ENCODE data around the gene SERPINB11.
"Not testable (repeated sequence)": the region's sequence is repeated elsewhere in the genome, so short reads cannot be mapped to it uniquely, and the experiment has no call there.

Gene SERPINB11, protein sequence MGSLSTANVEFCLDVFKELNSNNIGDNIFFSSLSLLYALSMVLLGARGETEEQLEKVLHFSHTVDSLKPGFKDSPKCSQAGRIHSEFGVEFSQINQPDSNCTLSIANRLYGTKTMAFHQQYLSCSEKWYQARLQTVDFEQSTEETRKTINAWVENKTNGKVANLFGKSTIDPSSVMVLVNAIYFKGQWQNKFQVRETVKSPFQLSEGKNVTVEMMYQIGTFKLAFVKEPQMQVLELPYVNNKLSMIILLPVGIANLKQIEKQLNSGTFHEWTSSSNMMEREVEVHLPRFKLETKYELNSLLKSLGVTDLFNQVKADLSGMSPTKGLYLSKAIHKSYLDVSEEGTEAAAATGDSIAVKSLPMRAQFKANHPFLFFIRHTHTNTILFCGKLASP

DNA sequence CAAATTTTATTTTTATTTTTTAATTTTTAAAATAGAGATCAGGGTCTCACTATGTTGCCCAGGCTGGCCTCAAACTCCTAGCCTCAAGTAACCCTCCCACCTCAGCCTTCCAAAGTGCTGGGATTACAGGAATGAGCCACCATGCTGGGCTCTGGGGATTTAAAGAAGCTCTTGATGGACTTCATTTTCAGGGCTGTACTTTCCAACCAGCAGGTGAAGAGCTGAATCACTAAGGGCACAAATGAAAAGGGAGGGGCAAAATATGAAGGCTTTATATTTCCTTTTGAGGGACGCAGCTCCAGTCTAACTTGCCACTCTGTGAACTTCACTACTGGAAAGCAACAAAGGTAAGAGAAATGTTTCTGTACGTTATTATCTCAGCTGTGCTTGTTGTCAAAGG, at the start of gene SERPINB11:
TSS of gene SERPINB11 (plus strand) at position 301 of the 400 bp plus-strand sequence. CDS start 7,234 bp downstream, outside the sequence.
- ATAC-seq (no peak), DNase-seq (no peak)

DNA sequence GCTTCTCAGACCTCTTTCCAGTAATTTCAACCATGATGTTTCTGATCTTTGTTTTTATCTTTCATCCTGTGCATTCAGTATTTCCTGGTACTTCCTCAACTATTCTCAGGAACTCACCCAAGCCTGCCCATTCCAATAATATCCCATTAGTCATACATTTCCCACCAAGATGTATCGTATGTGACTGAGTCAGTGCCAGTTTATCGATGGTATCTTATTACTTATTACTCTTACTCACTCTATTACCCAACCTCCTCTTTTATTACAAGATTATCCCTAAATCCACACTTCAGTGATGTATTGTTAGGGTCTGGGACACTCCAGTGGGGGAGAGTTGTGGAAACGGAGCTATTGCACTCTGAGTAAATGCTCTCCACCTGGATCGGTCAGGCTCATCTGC, 43.8 kb upstream of the SERPINB11 start:
- not testable (repeated sequence) for DNase-seq, ATAC-seq

DNA sequence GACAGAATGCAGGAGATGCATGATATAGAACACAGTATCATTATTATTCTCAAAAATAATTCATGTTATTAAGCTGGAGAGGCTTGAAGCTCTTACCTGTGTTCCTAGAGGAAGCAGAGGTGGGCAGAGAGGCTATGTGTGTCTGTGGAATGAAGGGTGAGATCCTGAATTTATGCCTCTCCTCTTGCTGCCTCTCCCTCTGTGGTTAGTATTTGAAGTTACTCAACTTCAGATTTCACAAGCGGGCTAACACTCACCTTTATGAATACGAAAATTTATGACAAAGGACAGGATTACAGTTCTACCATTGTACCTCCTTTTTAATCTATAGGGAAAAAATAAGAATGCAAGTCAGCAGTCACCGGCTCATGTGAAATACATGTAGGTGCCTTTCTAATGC, 41.0 kb upstream of the SERPINB11 start, which contains the start of gene SERPINB3:
TSS of gene SERPINB3 (minus strand) at position 144 of the 400 bp plus-strand sequence. CDS start 677 bp downstream, outside the sequence.
- ATAC-seq, DNase-seq: not testable (repeated sequence)

DNA sequence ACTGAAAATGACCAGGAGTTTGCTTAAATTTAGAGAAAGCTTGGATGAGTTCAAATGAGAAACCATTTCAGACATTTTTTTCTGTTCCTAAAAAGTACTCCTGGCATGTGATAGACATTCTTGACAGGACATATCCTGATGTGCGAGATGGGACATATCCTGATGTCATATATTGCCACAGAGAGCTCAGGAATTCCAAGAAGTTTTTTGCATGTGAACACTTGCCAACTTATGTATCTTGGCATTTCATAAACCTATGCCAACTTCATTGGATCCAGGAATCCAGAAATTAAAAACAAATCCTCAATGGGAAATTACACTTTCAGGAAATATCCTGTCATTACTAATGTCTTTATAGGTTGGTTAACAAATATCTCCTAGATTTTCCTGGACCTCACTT, 38.2 kb upstream of the SERPINB11 start:
- DNase-seq (no peak), ATAC-seq (no peak)

DNA sequence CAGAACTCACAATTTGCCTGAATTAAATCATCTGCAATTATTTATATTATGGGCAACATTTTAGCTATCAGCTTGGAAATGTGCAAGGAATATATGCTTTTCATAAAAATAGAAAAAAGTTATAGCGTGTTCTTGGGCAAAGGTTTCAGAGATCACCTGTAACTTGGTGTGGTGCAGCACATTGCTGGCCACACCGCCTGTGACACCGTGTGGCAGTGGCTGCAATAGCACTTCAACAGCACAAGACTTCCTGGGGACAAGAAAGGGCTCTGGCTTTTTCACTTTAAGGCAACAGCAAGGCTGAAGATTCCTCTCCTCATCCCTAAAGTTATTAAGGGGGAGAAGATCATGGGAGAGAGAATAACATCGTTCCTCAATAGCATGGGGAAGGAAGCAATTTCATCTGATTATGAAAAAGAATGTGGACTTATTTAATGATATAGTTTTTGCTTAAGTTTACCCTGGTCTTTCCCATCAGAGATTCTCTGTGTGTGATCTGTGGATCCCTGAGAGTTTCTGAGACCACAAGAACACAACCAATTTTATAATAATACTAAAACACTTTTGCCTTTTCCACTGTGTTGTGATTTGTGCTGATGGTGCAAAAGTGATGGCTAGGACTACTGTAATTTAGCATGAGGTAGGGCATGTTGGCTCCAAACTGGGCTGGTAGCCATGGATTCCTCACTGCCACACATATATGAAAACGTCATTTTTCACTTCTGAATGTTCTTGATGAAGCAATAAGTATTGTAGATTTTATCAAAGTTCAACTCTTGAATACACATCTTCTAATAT, 26.0 kb upstream of the SERPINB11 start:
- no peak for ATAC-seq
- no peak for DNase-seq

DNA sequence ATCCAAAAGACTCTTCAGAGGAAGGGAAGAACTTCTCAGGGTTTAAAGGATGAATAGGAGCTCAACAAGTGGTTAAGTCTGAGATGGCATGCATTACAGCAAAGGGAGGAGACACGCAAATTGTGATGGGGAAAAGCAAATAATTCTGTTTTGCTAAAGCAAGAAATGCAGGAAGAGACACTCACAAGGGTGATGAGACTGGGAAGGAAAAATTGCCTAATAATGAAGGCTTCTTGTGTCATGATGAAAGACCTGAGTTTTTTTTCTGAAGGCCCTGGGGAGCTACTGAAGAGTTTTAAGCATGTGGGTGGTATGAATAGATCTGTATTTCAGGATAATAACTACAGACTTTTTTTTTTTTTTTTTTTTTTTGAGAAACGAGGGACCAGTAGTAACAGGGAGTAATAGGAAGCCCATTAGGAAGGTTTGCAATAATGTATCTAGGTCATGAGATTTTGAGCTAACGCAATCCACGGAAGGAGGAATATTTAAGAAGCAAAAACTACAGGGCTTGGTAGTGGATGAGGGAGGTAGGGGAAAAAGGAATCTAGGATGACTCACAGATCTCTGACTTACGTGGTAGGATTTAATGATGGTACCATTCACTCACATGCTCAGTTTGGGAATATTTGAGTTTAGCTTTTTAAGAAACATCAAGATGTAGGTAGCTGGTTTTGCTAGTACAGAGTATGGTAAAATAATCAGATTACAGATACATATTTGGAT, 25.1 kb upstream of the SERPINB11 start:
- ATAC-seq (no peak), DNase-seq (no peak)

DNA sequence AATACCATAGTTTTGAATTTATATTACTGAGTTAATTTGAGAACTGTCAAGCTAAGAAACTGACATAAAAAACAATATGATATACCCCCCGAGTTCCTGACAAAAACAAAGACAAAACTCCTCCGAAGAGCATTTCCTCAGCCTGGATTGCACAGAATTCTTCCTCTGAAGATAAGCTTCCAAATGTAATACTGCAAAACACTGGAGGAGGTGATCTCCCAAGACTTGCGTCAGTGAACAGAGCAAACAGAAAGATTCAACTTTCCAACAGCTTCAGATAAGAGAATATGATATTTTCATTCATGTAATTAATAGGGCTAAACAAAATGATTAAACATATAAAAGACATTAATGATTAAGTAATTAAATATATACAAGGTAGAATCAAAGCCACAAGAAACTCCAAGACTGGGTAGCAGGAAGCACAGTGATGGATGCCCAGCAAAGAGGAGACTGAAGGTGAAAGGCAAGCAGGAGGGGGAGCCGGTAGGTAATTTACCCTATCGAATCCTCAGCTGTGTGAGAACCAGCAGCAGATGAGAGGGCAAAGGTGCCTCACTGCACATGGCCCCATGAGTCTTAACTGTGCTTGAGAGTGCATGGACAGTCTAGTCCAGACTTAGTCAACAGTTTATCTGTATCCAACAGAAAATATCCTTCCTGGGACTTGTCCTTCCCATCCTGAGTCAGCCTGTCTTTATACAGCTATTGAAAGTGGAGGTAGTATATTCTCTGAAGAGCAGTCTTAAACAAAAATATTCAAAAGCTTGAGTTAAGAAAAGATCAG, 22.7 kb upstream of the SERPINB11 start:
- DNase-seq, result no peak
- ATAC-seq, result no peak

DNA sequence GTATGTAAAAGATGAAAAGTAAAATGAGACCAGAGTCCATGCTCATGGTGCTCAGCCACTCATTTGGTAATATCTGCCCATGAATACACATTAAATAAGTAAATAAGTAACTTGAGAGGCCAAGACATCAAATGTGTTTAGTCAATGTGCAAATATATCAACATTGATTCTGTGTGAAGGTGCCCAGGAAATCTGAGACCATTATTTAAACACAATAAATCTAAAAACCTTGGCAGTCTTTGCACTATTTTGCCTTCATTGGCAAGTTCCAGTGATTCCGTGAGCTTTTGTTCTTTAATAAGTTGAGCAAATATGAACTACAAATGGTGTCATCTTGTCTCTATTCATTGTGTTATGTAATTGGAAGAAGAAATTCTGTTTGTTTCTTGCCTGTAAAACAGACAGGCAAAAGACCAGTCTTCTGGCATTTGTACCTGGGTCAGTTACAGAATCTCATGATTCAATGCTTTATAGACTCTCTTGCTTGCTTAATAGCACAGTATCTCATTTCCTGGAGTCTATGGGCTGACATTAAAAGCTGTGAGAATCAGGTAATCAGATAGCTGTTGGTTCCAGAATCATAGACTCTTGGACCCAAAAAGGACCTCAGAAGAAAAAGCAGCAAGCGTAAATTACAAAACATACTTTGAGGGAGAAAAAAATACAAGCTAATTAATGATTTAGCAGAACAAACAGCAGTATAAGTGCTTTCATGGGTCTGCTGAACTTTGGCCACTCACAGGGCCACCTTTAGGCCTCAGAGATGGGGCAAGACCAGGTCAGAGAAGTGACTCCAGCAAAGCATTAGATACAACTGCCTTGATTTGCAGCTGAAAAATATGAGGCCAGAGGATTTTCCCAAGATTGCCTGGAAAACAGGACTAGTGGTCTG, 21.1 kb upstream of the SERPINB11 start:
- DNase-seq (no peak), ATAC-seq (no peak)

DNA sequence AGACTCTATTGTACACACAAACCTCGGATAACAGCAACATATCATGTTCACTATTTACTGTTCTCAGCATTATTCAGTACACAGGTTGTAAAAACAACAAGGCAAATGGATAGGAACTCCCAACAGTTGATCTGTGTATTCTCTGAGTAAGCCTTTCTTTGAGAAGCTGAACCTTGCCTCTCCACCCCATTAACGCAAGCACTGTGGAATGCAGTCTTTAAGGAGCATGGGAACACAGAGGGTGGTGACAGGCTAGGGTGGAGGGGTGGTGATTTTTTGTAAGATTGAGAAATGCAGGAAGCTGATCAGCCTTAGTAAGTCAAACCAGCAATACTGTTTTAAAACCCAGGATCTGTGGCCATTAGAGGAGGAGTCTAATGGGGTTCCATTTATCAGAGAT, 19.6 kb upstream of the SERPINB11 start:
- ATAC-seq, result no peak
- no peak for DNase-seq

DNA sequence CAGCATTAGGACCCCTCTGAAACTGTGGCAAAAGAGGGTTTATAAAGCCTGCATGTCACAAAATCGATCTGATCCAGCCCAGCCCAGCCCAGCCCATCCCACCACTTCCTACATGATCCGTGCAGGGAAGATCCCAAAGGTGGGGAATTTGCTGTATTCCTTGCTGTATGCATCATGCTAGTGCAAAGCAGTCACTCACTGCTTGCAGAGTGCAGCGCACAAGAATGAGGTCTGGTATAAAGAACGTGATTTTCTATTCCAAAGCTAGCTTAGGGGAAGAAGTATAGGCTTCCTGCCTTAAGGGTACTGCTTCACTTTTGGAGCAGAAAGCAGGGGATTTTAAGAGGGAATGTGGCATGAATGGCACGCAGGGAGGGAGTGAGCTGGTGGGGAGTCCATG, 18.9 kb upstream of the SERPINB11 start:
- ATAC-seq (no peak), DNase-seq (no peak)

DNA sequence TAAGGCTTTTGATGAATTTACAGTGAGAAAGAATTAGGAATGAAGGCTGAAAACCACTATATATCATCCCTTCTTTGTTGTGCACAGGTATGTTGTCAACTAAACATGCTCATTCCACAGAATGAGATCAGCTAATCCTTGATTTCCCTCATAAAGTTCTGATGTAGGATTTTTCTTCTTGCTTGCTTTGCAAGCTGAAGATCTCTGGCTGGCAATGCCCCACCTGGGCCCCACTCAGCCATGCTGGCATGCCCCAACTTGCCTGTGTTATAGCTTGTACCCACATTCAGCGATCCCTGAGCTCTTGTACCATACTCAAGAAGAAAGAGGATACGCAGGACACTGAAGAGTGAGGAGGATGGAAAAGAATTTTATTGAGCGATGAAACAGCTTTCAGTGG, 18.0 kb upstream of the SERPINB11 start:
- no peak for DNase-seq
- ATAC-seq, result no peak

DNA sequence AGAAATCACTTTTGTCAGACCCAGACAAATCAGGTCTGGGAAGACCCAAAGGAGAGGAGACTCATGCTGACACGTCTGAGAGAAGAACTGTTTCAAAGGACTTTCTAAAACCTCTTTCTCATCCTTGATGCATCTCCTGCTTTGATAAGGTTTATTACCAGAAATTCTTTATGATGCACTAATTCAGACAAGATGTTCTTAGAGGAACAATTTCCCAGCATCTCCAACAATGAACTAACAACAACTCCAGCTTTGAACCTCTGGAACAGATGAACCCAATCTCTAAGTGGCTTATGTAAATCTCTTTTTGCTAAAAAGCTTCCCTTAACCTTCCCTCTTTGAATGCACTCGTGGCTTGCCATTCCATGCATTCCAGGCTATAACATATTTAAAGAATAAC, 15.9 kb upstream of the SERPINB11 start:
- ATAC-seq, result no peak
- DNase-seq, result no peak

DNA sequence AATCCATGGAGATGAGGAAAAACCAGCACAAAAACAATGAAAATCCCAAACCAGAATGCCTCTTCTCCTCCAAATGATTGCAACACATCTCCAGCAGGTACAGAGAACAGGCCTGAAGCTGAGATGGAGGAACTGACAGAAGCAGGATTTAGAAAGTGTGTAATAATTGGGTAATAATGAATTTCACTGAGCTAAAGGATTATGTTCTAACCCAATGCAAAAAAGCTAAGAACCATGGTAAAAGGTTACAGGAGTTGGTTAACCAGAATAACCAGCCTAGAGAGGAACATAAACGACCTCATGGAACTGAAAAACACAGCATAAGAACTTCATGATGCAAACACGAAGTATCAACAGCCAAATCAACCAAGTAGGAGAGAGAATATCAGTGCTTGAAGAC, 13.7 kb upstream of the SERPINB11 start:
- no peak for ATAC-seq
- DNase-seq, result no peak

DNA sequence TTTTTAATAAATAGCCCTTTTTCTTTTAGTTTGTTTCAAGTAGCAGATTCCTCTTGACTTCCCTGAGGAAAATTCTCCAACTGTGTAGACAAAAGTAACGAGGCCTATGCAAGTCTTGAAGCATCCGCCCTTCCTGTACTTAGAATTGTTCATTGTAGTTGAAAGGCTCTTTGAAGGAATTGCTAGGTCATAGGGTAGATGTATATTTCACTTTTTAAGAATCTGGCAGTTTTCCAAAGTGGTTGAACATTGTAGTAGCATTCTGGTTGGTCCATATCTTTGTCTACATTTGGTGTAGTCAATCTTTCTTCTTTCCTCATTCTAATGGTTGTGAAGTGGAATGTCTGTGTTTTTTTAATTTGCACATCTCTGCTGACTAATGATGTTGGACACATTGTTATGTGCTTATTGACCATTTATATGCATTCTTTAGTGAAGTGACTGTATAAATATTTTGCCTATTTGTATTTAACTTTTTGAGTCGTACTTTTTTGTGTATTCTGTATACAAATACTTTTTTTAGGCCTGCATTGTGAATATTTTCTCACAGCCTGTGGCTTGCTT, 5.6 kb upstream of the SERPINB11 start:
- ATAC-seq, result no peak
- no peak for DNase-seq

DNA sequence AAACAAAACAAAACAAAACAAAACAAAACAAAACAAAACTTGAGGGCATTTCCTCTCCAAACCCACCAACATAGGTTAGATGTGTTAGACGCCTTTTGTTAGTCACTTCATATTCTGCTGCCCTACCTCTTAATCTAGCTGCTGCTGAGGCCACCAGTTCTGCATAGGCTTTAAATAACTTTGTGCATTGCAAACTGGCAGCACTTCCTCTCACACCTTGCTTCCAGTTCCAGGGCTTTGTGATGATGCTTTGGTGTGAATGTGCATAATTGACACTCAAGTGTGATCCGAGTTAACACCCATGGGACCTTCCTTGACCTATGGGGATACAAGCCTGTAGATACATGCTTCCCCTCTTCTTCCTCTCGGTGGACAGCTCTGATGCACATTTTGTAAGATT, 2.3 kb upstream of the SERPINB11 start:
- no peak for DNase-seq
- ATAC-seq, result no peak

DNA sequence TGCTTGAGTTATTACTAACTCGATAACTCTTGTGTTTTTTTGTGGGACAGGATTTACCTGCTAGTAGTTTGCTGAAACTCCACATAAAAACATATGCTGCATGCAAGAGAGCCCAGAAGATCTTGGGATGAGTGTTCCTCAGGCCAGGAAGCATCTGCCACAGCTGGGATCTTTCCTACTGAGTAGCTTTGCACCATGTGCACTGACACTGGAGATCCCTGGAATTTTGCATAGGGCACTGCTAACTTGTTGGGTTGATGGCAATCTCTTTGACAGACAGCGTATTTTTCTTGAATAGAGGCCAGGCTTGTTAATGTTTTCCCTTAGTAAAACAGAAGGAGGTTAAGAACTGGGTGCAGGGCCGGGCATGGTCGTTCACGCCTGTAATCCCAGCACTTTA, 808 bp upstream of the SERPINB11 start:
- DNase-seq, result no peak
- no peak for ATAC-seq

DNA sequence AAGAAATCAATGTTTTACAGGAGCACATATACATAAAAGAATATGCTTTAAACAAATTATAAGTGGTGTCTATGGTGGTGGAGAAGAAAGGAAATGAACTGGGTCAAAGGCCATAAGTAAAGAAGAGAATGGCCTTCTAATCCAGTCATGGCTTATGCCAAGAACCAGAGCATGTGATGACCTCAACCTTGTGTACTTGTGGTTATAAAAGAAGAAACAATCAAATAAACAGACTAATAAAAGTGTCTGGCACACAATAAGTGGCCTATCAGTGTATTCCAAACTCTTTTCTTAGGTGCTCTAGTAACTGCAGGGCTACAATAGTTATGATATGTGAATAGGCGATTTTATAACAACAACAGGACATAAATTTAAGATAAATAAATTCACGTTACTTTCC, 2.6 kb downstream of the SERPINB11 start:
- no peak for ATAC-seq

DNA sequence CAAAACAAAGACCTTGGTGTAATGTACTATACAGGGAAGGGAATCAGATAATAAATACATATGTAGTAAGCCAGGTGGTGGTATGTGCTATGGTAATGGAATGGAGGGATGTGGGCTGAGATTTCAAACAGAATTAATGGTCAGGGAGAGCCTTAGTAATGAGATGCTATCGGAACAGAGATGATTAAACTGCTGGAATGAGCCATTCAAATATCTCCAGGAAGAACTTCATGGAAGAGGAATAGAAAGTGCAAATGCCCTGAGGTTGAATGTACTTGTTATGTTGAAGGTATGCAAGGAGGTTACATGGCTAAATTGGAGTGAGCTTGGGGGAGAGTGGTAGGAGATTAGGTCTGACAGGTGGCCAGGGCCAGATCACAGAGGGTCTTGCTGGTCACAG, 5.1 kb downstream of the SERPINB11 start:
- DNase-seq (no peak), ATAC-seq (no peak)

More for the DNA sequence above, 2.6 kb downstream of the SERPINB11 start:
- no peak for DNase-seq

DNA sequence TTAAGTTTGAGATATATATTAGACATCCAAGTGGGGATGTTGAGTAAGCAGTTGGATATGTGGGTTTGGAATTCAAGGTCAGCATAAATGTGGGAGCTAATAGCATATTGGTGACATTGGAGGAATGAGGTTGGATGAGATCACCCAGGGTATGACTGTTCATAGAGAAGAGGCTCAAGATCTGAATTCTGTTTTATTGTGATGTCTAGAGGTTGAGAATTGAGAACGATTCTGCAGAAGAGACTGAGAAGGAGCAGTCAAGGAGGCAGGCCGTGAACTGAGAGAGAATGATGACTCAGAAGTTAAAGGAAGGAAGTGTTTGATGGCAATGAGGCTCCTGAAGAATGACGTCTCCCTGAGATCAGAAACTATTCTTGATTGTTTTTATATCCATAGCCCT, 5.9 kb downstream of the SERPINB11 start:
- ATAC-seq, result no peak

DNA sequence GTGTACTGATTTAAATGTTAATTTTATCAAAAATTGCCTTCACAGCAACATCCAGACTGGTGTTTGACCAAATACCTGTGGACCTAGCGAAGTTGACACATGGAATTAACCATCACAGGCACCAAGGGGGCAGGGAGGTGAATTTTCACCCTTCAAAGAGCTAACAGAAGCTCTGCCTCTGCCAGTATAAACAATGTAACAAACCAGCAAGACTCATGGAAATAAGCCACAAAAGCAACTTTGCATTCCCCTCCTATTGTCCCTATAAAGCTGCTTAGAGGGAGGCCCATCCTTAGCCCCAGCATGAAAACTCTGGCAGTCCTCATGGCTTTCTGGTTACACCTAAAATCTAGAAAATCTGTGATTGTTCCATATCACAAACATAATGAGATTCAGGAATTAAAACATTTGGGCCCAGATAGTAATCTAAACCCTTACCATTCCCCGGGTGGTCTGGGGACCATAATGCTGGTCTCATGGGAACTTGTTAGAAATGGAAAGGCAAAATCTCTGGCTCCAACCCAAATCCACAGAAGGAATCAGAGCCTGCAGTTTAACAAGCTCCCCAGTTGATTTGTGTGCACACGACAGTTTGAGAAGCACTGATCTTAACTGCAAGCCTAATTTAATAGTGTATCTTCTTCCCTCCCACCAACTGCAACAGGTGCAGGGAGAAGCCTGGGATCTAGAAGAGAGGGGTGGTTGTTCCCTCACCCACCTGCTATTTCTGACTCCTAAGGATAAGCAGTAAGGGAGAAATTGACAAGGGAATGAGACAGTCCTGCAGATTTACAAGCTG, 23.1 kb downstream of the SERPINB11 start:
- ATAC-seq (no peak), DNase-seq (no peak)

More for the DNA sequence above, 5.9 kb downstream of the SERPINB11 start:
- no peak for DNase-seq

Measured in stimulated activated naive CD8-positive, alpha-beta T cell treated with anti-CD3 and anti-CD28 coated beads, Interleukin-15, Interleukin-2, amounts not matched to agents 100 U/mL and 50 U/mL, for 24 hours (primary cell).